Breast epithelium (tissue), 4 donors: ENCODE measurements around the gene ANXA9. TPM values are rescaled to one million over a fixed set of nuclear protein-coding genes. Genes with fewer than 3 reads are reported as not detected.

Source experiments
- DNase-seq, 2 donors: peaks; one replicate each; pipeline ENCODE4 v3.0.0-alpha.2; 2019; ENCODE audit warnings: low spot score in 2 of 2
- H3K27ac ChIP-seq, 2 donors: fragments of 200-600 bp; sonication (generic) in 1 of 2; one replicate each; pipeline ENCODE4 v1.5.1; 2016 to 2019; ENCODE audit warnings: mild to moderate bottlenecking in 1 of 2
- H3K27me3 ChIP-seq, 2 donors: fragments of 200-600 bp; sonication (generic) in 1 of 2; one replicate each; pipeline versions ENCODE4 v1.5.1 to v1.6.0; 2017 to 2019; ENCODE audit warnings: control low read depth in 1 of 2, mild to moderate bottlenecking in 1 of 2
- H3K36me3 ChIP-seq: fragments of 200-600 bp; one replicate; pipeline ENCODE4 v1.5.1; 2019
- H3K4me1 ChIP-seq, 2 donors: fragments of 200-600 bp; sonication (generic); one replicate each; pipeline ENCODE4 v1.5.1; 2016 to 2019; ENCODE audit warnings: control low read depth in 1 of 2
- H3K4me3 ChIP-seq, 3 donors: fragments of 200-600 bp; sonication (generic); 1 replicate in 2 of 3; 2 replicates in 1 of 3; pipeline ENCODE4 v1.5.1; 2016 to 2019; ENCODE audit warnings: mild to moderate bottlenecking in 3 of 3, moderate library complexity in 2 of 3
- H3K9me3 ChIP-seq, 2 donors: fragments of 200-600 bp; sonication (generic) in 1 of 2; one replicate each; pipeline ENCODE4 v1.5.1; 2016 to 2019; ENCODE audit warnings: control low read depth in 1 of 2
- POLR2A ChIP-seq: fragments of 450-650 bp; IDR thresholded peaks from one replicate; pipeline ENCODE4 v1.6.1; 2016; ENCODE audit warnings: antibody characterized with exemption, mild to moderate bottlenecking, moderate library complexity
- POLR2AphosphoS5 ChIP-seq, 3 donors: sonication (generic); formaldehyde crosslinking; IDR thresholded peaks; one replicate each; pipeline ENCODE4 v1.6.1; 2017; ENCODE audit warnings: antibody characterized with exemption in 3 of 3
- intact Hi-C: fragments of 100-400 bp; cut with DNase I; formaldehyde crosslinking; loops from one replicate; pipeline ENCODE4 v1.15.1; 2023; ENCODE audit warnings: low total_unique reads
- total RNA-seq, 3 donors: library from RNA; depleted of rRNA; stranded (reverse); fragments of >200 nt; gene quantifications; one replicate each; pipeline ENCODE4 v1.1.0, GENCODE V29; 2016
- TF ChIP-seq, protein P1 (sequence below), 3 donors: fragments of 450-650 bp; IDR thresholded peaks; one replicate each; pipeline ENCODE4 v1.5.1; 2016 to 2017; ENCODE audit warnings: antibody characterized with exemption in 3 of 3, mild to moderate bottlenecking in 3 of 3, moderate library complexity in 3 of 3

Gene ANXA9
- total RNA-seq, 3 donors from 2014 or later = 3.6 to 13.0 TPM; not detected in 1

GRCh38 chr1:151008244-151009205, 26.4 kb downstream of the ANXA9 start, which contains the start of gene PRUNE1:
PRUNE1 (plus strand) TSS chr1:151008449; CDS start chr1:151008633, 184 bp downstream.
- no peaks in the 10 kb centered on the region for H3K36me3 ChIP-seq
- H3K4me1 ChIP-seq = peaks cover 0 to 25% of the 10 kb centered on the region in 2 donors
- H3K9me3 ChIP-seq = no peaks in the 10 kb centered on the region
- peak within 1 kb of the TSS; percentile 94 to 96 for H3K27ac ChIP-seq
- TF ChIP-seq POLR2A (peak; percentile 66), POLR2AphosphoS5 (IDR thresholded peaks at IDR 0.05) (peak; percentile 73 to 86 (median 83))
- TF ChIP-seq, protein P1, sequence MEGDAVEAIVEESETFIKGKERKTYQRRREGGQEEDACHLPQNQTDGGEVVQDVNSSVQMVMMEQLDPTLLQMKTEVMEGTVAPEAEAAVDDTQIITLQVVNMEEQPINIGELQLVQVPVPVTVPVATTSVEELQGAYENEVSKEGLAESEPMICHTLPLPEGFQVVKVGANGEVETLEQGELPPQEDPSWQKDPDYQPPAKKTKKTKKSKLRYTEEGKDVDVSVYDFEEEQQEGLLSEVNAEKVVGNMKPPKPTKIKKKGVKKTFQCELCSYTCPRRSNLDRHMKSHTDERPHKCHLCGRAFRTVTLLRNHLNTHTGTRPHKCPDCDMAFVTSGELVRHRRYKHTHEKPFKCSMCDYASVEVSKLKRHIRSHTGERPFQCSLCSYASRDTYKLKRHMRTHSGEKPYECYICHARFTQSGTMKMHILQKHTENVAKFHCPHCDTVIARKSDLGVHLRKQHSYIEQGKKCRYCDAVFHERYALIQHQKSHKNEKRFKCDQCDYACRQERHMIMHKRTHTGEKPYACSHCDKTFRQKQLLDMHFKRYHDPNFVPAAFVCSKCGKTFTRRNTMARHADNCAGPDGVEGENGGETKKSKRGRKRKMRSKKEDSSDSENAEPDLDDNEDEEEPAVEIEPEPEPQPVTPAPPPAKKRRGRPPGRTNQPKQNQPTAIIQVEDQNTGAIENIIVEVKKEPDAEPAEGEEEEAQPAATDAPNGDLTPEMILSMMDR (IDR thresholded peaks at IDR 0.05) = peak in 1 of 3 donors; percentile 8
- intact Hi-C loops = no loop called here
- no peaks in the 10 kb centered on the region for H3K27me3 ChIP-seq
- peak within 1 kb of the TSS; percentile 60 to 83 (median 66) for H3K4me3 ChIP-seq
- DNase-seq = peak; percentile 93 to 96

- Histone ChIP-seq H3K4me1 (peaks cover 0 to 19% of the 10 kb centered on the region in 2 donors), H3K9me3 (no peaks in the 10 kb centered on the region), H3K36me3 (no peaks in the 10 kb centered on the region), H3K27ac (peak overlapping the region; percentile 94 to 96), H3K27me3 (no peaks in the 10 kb centered on the region), H3K4me3 (peak overlapping the region; percentile 60 to 83 (median 66))
- TF ChIP-seq, protein P1 (IDR thresholded peaks at IDR 0.05) = no peak
- no peak for TF ChIP-seq POLR2A
- TF ChIP-seq POLR2AphosphoS5 (IDR thresholded peaks at IDR 0.05) = no peak
- intact Hi-C loops = no loop called here
- no peak for DNase-seq
These were observed 27.1 kb downstream of the ANXA9 start for GRCh38 chr1:151009206-151009587.

DNA sequence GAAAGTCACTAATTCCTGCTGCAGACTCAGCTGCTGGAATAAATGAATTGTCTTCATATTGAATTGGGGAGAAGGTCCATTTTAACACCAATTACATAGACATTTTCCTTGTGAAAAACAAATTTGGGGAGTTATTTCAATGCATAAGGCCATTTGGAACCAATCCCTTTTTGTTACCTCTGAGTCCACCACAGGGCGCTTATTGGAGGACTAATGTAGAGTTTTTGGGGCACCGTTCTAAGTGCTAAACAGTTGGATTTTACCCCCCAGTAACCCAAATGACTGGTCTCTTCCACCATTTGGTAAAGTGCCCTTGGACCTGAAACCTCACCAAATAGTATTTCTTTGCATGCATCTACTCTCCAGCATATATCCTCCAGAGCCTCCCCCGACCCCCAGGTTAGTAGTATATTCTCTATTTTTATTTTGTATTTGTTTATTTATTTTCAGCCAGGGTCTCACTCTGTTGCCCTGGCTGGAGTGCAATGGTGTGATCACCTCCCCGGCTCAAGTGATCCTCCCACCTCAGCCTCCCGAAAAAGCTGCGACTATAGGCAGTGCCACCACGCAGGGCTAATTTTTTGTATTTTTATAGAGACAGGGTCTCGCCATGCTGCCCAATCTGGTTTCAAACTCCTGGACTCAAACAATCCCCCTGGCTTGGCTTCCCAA, 27.7 kb downstream of the ANXA9 start:
- Histone ChIP-seq H3K27me3 (no peaks in the 10 kb centered on the region), H3K27ac (peak overlapping the region in 1 of 2 donors; percentile 94), H3K4me3 (peak overlapping the region in 2 of 3 donors; percentile 66 to 83), H3K9me3 (no peaks in the 10 kb centered on the region), H3K4me1 (peaks cover 0 to 18% of the 10 kb centered on the region in 2 donors), H3K36me3 (no peaks in the 10 kb centered on the region)
- intact Hi-C loops = no loop called here
- DNase-seq = no peak
- TF ChIP-seq POLR2A = no peak
- TF ChIP-seq POLR2AphosphoS5 (IDR thresholded peaks at IDR 0.05) = no peak
- TF ChIP-seq, protein P1 (IDR thresholded peaks at IDR 0.05) = no peak

GRCh38 chr1:151010346-151010726, 28.2 kb downstream of the ANXA9 start:
- H3K27me3 ChIP-seq = no peaks in the 10 kb centered on the region
- TF ChIP-seq POLR2AphosphoS5 (IDR thresholded peaks at IDR 0.05) (no peak), POLR2A (no peak)
- TF ChIP-seq, protein P1 (IDR thresholded peaks at IDR 0.05) = no peak
- no peaks in the 10 kb centered on the region for H3K9me3 ChIP-seq
- no peak overlapping the region for H3K4me3 ChIP-seq
- intact Hi-C loops = no loop called here
- H3K36me3 ChIP-seq = no peaks in the 10 kb centered on the region
- H3K4me1 ChIP-seq = peaks cover 0 to 18% of the 10 kb centered on the region in 2 donors
- DNase-seq = no peak
- H3K27ac ChIP-seq = no peak overlapping the region
